Measurements from ENCODE around the gene DDX39B.

The DDX39B gene

GRCh38 chr6:31528821-31529328, 12.9 kb downstream of the DDX39B start, which contains the start of gene MCCD1:
Gene MCCD1, plus strand, starts transcription at chr6:31528962. Its CDS starts 53 bp downstream, at chr6:31529015.
- TF ChIP-seq REST (IDR thresholded peaks at IDR 0.05; ENCODE audit: insufficient read depth in 1 of 2, low read depth in 2 of 2, low read length in 2 of 2) (no peak), SIN3A (IDR thresholded peaks at IDR 0.05; ENCODE audit: borderline replicate concordance, insufficient read depth, low read length) (peak; percentile 34; the same call in 1 of the 2 replicates)

GRCh38 chr6:31528307-31528777, 13.5 kb downstream of the DDX39B start:
- TF ChIP-seq SIN3A (IDR thresholded peaks at IDR 0.05; ENCODE audit: borderline replicate concordance, insufficient read depth, low read length) (no peak), POLR2AphosphoS5 (IDR thresholded peaks at IDR 0.05; ENCODE audit: low read depth, low read length) (no peak; the same call in 1 of the 2 replicates), FOXP2 (optimal IDR thresholded peaks at IDR 0.05; ENCODE audit: borderline replicate concordance, extremely low read depth, extremely low read length, insufficient read depth) (no peak), REST (IDR thresholded peaks at IDR 0.05; ENCODE audit: insufficient read depth in 1 of 2, low read depth in 2 of 2, low read length in 2 of 2) (no peak), TAF1 (IDR thresholded peaks at IDR 0.05; ENCODE audit: borderline replicate concordance, insufficient read depth, low read length) (no peak)

- TF ChIP-seq REST (IDR thresholded peaks at IDR 0.05; ENCODE audit: insufficient read depth in 1 of 2, low read depth in 2 of 2, low read length in 2 of 2): no peak
- no peak for TF ChIP-seq POLR2AphosphoS5 (IDR thresholded peaks at IDR 0.05; ENCODE audit: low read depth, low read length)
- no peak for TF ChIP-seq FOXP2 (optimal IDR thresholded peaks at IDR 0.05; ENCODE audit: borderline replicate concordance, extremely low read depth, extremely low read length, insufficient read depth)
- no peak for TF ChIP-seq TAF1 (IDR thresholded peaks at IDR 0.05; ENCODE audit: borderline replicate concordance, insufficient read depth, low read length)
Measured at GRCh38 chr6:31525932-31526591, 15.7 kb downstream of the DDX39B start.

GRCh38 chr6:31525553-31525931, 16.3 kb downstream of the DDX39B start:
- TF ChIP-seq FOXP2 (optimal IDR thresholded peaks at IDR 0.05; ENCODE audit: borderline replicate concordance, extremely low read depth, extremely low read length, insufficient read depth) (no peak), POLR2AphosphoS5 (IDR thresholded peaks at IDR 0.05; ENCODE audit: low read depth, low read length) (no peak), SIN3A (IDR thresholded peaks at IDR 0.05; ENCODE audit: borderline replicate concordance, insufficient read depth, low read length) (no peak), REST (IDR thresholded peaks at IDR 0.05; ENCODE audit: insufficient read depth in 1 of 2, low read depth in 2 of 2, low read length in 2 of 2) (no peak), TAF1 (IDR thresholded peaks at IDR 0.05; ENCODE audit: borderline replicate concordance, insufficient read depth, low read length) (no peak)

All from PFSK-1 (cell line).